Caco-2 (cell line): Measurements from ENCODE around the gene SYN1. TPM values are rescaled to one million over a fixed set of nuclear protein-coding genes. Genes with fewer than 3 reads are reported as not detected.
A peak's percentile ranks its signal among the peaks of the same experiment; 100 is the strongest.

Experiments
- BruUV-seq: library from RNA; stranded (reverse); fragments of 400-500 nt; replicated peaks from 2 replicates; lab custom pipeline; 2021; lab: Mats Ljungman, UMichigan
- CTCF ChIA-PET: fragments of 300-600 bp; sonication (Branson Sonifier 250); formaldehyde crosslinking; loops from one replicate; lab custom pipeline; 2022; ENCODE audit warnings: antibody characterized with exemption; lab: Charles Lee
- POLR2A ChIA-PET: fragments of 300-600 bp; sonication (Branson Sonifier 250); formaldehyde crosslinking; loops from one replicate; lab custom pipeline; 2022; ENCODE audit warnings: antibody characterized with exemption; lab: Charles Lee
- DNase-seq, 2 experiments: peaks; one replicate each; pipeline versions ENCODE4 v3.0.0 to v3.0.0-alpha.2; 2020 to 2022
- H3K27me3 ChIP-seq: replicated peaks from 2 replicates; pipeline ENCODE4 v1.6.0; 2011; ENCODE audit warnings: low read length; ENCODE audit not compliant: control insufficient read depth, insufficient read depth
- H3K36me3 ChIP-seq: 2 replicates; pipeline ENCODE4 v1.5.1; 2011; ENCODE audit warnings: low read length; ENCODE audit not compliant: control insufficient read depth, insufficient read depth
- H3K4me1 ChIP-seq: fragments of 250-450 bp; sonication (Bioruptor Pico); 2 replicates; pipeline ENCODE4 v1.5.1; 2020; ENCODE audit warnings: mild to moderate bottlenecking
- H3K4me3 ChIP-seq: 2 replicates; pipeline ENCODE4 v1.5.1; 2011; ENCODE audit warnings: low read depth, mild to moderate bottlenecking, control low read depth, low read length
- H3K9me3 ChIP-seq: fragments of 250-450 bp; sonication (Bioruptor Pico); 2 replicates; pipeline ENCODE4 v1.5.1; 2020; ENCODE audit warnings: mild to moderate bottlenecking, moderate library complexity
- H3K27ac Mint-ChIP-seq: one replicate; pipeline ENCODE4 v1.8.0; 2022; ENCODE audit warnings: mixed read lengths; ENCODE audit not compliant: unreplicated experiment
- H3K27me3 Mint-ChIP-seq: one replicate; pipeline ENCODE4 v1.8.0; 2022; ENCODE audit warnings: mixed read lengths; ENCODE audit not compliant: insufficient read depth, unreplicated experiment
- H3K36me3 Mint-ChIP-seq: one replicate; pipeline ENCODE4 v1.8.0; 2022; ENCODE audit warnings: mild to moderate bottlenecking, mixed read lengths; ENCODE audit not compliant: insufficient read depth, unreplicated experiment
- H3K4me1 Mint-ChIP-seq: one replicate; pipeline ENCODE4 v1.8.0; 2022; ENCODE audit warnings: low read depth, mixed read lengths; ENCODE audit not compliant: unreplicated experiment
- H3K4me3 Mint-ChIP-seq: one replicate; pipeline ENCODE4 v1.8.0; 2022; ENCODE audit warnings: mild to moderate bottlenecking, moderate library complexity, mixed read lengths; ENCODE audit not compliant: unreplicated experiment
- H3K9me3 Mint-ChIP-seq: one replicate; pipeline ENCODE4 v1.8.0; 2022; ENCODE audit warnings: mixed read lengths; ENCODE audit not compliant: unreplicated experiment
- CTCF ChIP-seq, 2 experiments: fragments of 200-600 bp in 1 of 2; IDR thresholded peaks; 1 replicate in 1 of 2; 2 replicates in 1 of 2; pipeline versions ENCODE4 v1.5.1 to v1.8.0; 2011 to 2022; ENCODE audit warnings: antibody characterized with exemption in 1 of 2, control low read depth in 1 of 2, inconsistent platforms in 1 of 2, low read depth in 1 of 2, low read length in 1 of 2, mild to moderate bottlenecking in 1 of 2, moderate library complexity in 1 of 2; ENCODE audit not compliant: insufficient read depth in 1 of 2, severe bottlenecking in 1 of 2, unreplicated experiment in 1 of 2
- intact Hi-C: fragments of 100-400 bp; cut with micrococcal nuclease; formaldehyde crosslinking; loops from one replicate; pipeline ENCODE4 v1.10.0; 2022; ENCODE audit not compliant: unreplicated experiment
- total RNA-seq: library from RNA; stranded (reverse); gene quantifications from 2 replicates; pipeline ENCODE4 v1.2.3, GENCODE V29; 2022

Gene SYN1
- total RNA-seq, 1 experiment from 2014 or later: not detected

GRCh38 chrX:47568656-47569295 lies 50.9 kb downstream of the SYN1 start:
- POLR2A ChIA-PET: interaction anchor here (0.6 kb wide), 1 partner anchor 81 kb away, joined by 3 read pairs; the partner anchor contains the start of gene ELK1

GRCh38 chrX:47566841-47567240 lies 52.8 kb downstream of the SYN1 start:
- DNase-seq: no peak
- H3K9me3 ChIP-seq: no peaks in the 10 kb centered on the region
- ChIA-PET POLR2A (no interaction called here), CTCF (no interaction called here)
- Mint-ChIP-seq H3K4me1 (no peaks in the 10 kb centered on the region), H3K9me3 (no peaks in the 10 kb centered on the region), H3K36me3 (peaks cover 34% of the 10 kb centered on the region), H3K4me3 (no peak overlapping the region), H3K27me3 (no peaks in the 10 kb centered on the region), H3K27ac (no peak overlapping the region)
- no peak for TF ChIP-seq CTCF (IDR thresholded peaks at IDR 0.05; ENCODE audit: insufficient read depth in 1 of 2, low read depth in 1 of 2, low read length in 1 of 2, severe bottlenecking in 1 of 2, unreplicated experiment in 1 of 2)
- H3K27me3 ChIP-seq: no peaks in the 10 kb centered on the region
- H3K36me3 ChIP-seq: no peaks in the 10 kb centered on the region; the same call in 1 of the 2 replicates
- H3K4me1 ChIP-seq: no peaks in the 10 kb centered on the region
- intact Hi-C loops: no loop called here
- no peak overlapping the region for H3K4me3 ChIP-seq
- no TSS peak for BruUV-seq

More at GRCh38 chrX:47568656-47569295, 50.9 kb downstream of the SYN1 start:
- no peaks in the 10 kb centered on the region for H3K4me1 ChIP-seq
- no TSS peak for BruUV-seq
- DNase-seq: peak in 1 of 2 experiments; percentile 37
- no peaks in the 10 kb centered on the region for H3K27me3 ChIP-seq
- no peak overlapping the region for H3K4me3 Mint-ChIP-seq
- no peaks in the 10 kb centered on the region for H3K9me3 Mint-ChIP-seq
- H3K36me3 ChIP-seq: no peaks in the 10 kb centered on the region; the same call in 1 of the 2 replicates
- no peaks in the 10 kb centered on the region for H3K9me3 ChIP-seq
- H3K27me3 Mint-ChIP-seq: no peaks in the 10 kb centered on the region
- H3K27ac Mint-ChIP-seq: no peak overlapping the region
- CTCF ChIA-PET: interaction anchor here (0.7 kb wide), 1 partner anchor 917 kb away, joined by 3 read pairs; no protein-coding TSS in a partner anchor
- no peak overlapping the region for H3K4me3 ChIP-seq
- peak; percentile 23 to 32 for TF ChIP-seq CTCF (IDR thresholded peaks at IDR 0.05; ENCODE audit: insufficient read depth in 1 of 2, low read depth in 1 of 2, low read length in 1 of 2, severe bottlenecking in 1 of 2, unreplicated experiment in 1 of 2)
- H3K36me3 Mint-ChIP-seq: peaks cover 38% of the 10 kb centered on the region
- H3K4me1 Mint-ChIP-seq: no peaks in the 10 kb centered on the region
- intact Hi-C loops: no loop called here

GRCh38 chrX:47564438-47565085 lies 55.1 kb downstream of the SYN1 start:
- Mint-ChIP-seq H3K4me3 (peak overlapping the region; percentile 44), H3K27ac (no peak overlapping the region), H3K4me1 (no peaks in the 10 kb centered on the region), H3K36me3 (peaks cover 22% of the 10 kb centered on the region), H3K27me3 (no peaks in the 10 kb centered on the region), H3K9me3 (no peaks in the 10 kb centered on the region)
- CTCF ChIA-PET: no interaction called here
- Histone ChIP-seq H3K9me3 (no peaks in the 10 kb centered on the region), H3K27me3 (no peaks in the 10 kb centered on the region), H3K4me1 (no peaks in the 10 kb centered on the region), H3K4me3 (no peak overlapping the region), H3K36me3 (no peaks in the 10 kb centered on the region)
- intact Hi-C loops: no loop called here
- DNase-seq: no peak
- POLR2A ChIA-PET: no interaction called here
- TF ChIP-seq CTCF (IDR thresholded peaks at IDR 0.05; ENCODE audit: insufficient read depth in 1 of 2, low read depth in 1 of 2, low read length in 1 of 2, severe bottlenecking in 1 of 2, unreplicated experiment in 1 of 2): peak in 1 of 2 experiments; percentile 1
- BruUV-seq: no TSS peak
